NCI-H2196 (cell line): ENCODE measurements around the gene RASA2.
A peak's percentile ranks its signal among the peaks of the same experiment; 100 is the strongest.

ENCODE experiments used
- DNase-seq: peaks from one replicate; lab custom pipeline; 2025; ENCODE audit not compliant: unreplicated experiment; lab: John Stamatoyannopoulos, UW

RASA2 gene

GRCh38 chr3:141642215-141642614 lies 155.4 kb downstream of the RASA2 start:
- no peak for DNase-seq

- DNase-seq: no peak
Observed at GRCh38 chr3:141643391-141643790, 156.6 kb downstream of the RASA2 start.

- no peak for DNase-seq
Observed at GRCh38 chr3:141643796-141644195, 157.0 kb downstream of the RASA2 start.

- DNase-seq: peak; percentile 46
Observed at GRCh38 chr3:141644931-141645330, 158.1 kb downstream of the RASA2 start.

GRCh38 chr3:141646760-141647561 lies 160.1 kb downstream of the RASA2 start:
- DNase-seq: peak; percentile 79

- DNase-seq: no peak
Observed at GRCh38 chr3:141647562-141647915, 160.7 kb downstream of the RASA2 start.

- no peak for DNase-seq
Observed at GRCh38 chr3:141648055-141648910, 161.5 kb downstream of the RASA2 start.

- no peak for DNase-seq
Observed at GRCh38 chr3:141649871-141650270, 163.0 kb downstream of the RASA2 start.

- no peak for DNase-seq
Observed at GRCh38 chr3:141650783-141651182, 164.0 kb downstream of the RASA2 start.

GRCh38 chr3:141651409-141651808 lies 164.6 kb downstream of the RASA2 start:
- no peak for DNase-seq

- DNase-seq: no peak
Observed at GRCh38 chr3:141652349-141652748, 165.5 kb downstream of the RASA2 start.

- no peak for DNase-seq
Observed at GRCh38 chr3:141653847-141654246, 167.0 kb downstream of the RASA2 start.

- DNase-seq: no peak
Observed at GRCh38 chr3:141655801-141656200, 169.0 kb downstream of the RASA2 start.

- no peak for DNase-seq
Observed at GRCh38 chr3:141656771-141657170, 169.9 kb downstream of the RASA2 start.

GRCh38 chr3:141657516-141657915 lies 170.7 kb downstream of the RASA2 start:
- no peak for DNase-seq

GRCh38 chr3:141659821-141660613 lies 173.2 kb downstream of the RASA2 start:
- peak; percentile 60 for DNase-seq

GRCh38 chr3:141660614-141660947 lies 173.8 kb downstream of the RASA2 start:
- no peak for DNase-seq

- DNase-seq: no peak
Observed at GRCh38 chr3:141661229-141662196, 174.7 kb downstream of the RASA2 start.

- DNase-seq: no peak
Observed at GRCh38 chr3:141663993-141664392, 177.2 kb downstream of the RASA2 start.
